RWPE2 (cell line): ENCODE data around the gene SCG2.

Experiments used
- ATAC-seq: fragments of 200-7000 bp; cut with Tn5 transposase; 3 replicates; pipeline ENCODE4 v1.9.1; 2021; ENCODE audit warnings: low read depth
- DNase-seq: peaks from one replicate; pipeline ENCODE4 v3.0.0-alpha.2; 2020; ENCODE audit warnings: low spot score
- H3K27ac ChIP-seq: fragments of 450-650 bp; 2 replicates; pipeline ENCODE4 v1.5.1; 2017; ENCODE audit warnings: mild to moderate bottlenecking; ENCODE audit not compliant: poor library complexity, severe bottlenecking
- H3K27me3 ChIP-seq: fragments of 250-450 bp; sonication (Bioruptor Pico); 2 replicates; pipeline ENCODE4 v1.5.1; 2021; ENCODE audit warnings: mild to moderate bottlenecking, moderate library complexity; ENCODE audit not compliant: insufficient read depth, poor library complexity, severe bottlenecking
- H3K36me3 ChIP-seq: fragments of 250-450 bp; sonication (Bioruptor Pico); 2 replicates; pipeline ENCODE4 v1.5.1; 2020; ENCODE audit warnings: low read depth, mild to moderate bottlenecking, moderate library complexity
- H3K4me1 ChIP-seq: fragments of 250-450 bp; sonication (Bioruptor Pico); 2 replicates; pipeline ENCODE4 v1.5.1; 2021; ENCODE audit warnings: mild to moderate bottlenecking, moderate library complexity; ENCODE audit not compliant: insufficient read depth, poor library complexity, severe bottlenecking
- H3K4me3 ChIP-seq: fragments of 250-450 bp; sonication (Bioruptor Pico); 2 replicates; pipeline ENCODE4 v1.5.1; 2021; ENCODE audit warnings: mild to moderate bottlenecking, moderate library complexity; ENCODE audit not compliant: severe bottlenecking
- H3K9me3 ChIP-seq: fragments of 250-450 bp; sonication (Bioruptor Pico); 2 replicates; pipeline ENCODE4 v1.5.1; 2021; ENCODE audit warnings: mild to moderate bottlenecking, moderate library complexity; ENCODE audit not compliant: severe bottlenecking
- TF ChIP-seq, protein P1 (sequence below): fragments of 450-650 bp; IDR thresholded peaks from one replicate; pipeline ENCODE4 v1.5.1; 2017; ENCODE audit warnings: mild to moderate bottlenecking, moderate library complexity; ENCODE audit not compliant: poor library complexity, severe bottlenecking

The SCG2 gene

GRCh38 chr2:223613017-223613950 lies 11.1 kb upstream of the SCG2 start:
- no peaks in the 10 kb centered on the region for H3K9me3 ChIP-seq
- H3K27me3 ChIP-seq = no peaks in the 10 kb centered on the region
- peak overlapping the region; percentile 3 for H3K4me3 ChIP-seq
- peak; percentile 99 for ATAC-seq
- peak; percentile 94 for DNase-seq
- no peaks in the 10 kb centered on the region for H3K36me3 ChIP-seq
- peak overlapping the region; percentile 34 for H3K27ac ChIP-seq
- TF ChIP-seq, protein P1, sequence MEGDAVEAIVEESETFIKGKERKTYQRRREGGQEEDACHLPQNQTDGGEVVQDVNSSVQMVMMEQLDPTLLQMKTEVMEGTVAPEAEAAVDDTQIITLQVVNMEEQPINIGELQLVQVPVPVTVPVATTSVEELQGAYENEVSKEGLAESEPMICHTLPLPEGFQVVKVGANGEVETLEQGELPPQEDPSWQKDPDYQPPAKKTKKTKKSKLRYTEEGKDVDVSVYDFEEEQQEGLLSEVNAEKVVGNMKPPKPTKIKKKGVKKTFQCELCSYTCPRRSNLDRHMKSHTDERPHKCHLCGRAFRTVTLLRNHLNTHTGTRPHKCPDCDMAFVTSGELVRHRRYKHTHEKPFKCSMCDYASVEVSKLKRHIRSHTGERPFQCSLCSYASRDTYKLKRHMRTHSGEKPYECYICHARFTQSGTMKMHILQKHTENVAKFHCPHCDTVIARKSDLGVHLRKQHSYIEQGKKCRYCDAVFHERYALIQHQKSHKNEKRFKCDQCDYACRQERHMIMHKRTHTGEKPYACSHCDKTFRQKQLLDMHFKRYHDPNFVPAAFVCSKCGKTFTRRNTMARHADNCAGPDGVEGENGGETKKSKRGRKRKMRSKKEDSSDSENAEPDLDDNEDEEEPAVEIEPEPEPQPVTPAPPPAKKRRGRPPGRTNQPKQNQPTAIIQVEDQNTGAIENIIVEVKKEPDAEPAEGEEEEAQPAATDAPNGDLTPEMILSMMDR = no peak
- H3K4me1 ChIP-seq = peaks cover 4% of the 10 kb centered on the region

DNA sequence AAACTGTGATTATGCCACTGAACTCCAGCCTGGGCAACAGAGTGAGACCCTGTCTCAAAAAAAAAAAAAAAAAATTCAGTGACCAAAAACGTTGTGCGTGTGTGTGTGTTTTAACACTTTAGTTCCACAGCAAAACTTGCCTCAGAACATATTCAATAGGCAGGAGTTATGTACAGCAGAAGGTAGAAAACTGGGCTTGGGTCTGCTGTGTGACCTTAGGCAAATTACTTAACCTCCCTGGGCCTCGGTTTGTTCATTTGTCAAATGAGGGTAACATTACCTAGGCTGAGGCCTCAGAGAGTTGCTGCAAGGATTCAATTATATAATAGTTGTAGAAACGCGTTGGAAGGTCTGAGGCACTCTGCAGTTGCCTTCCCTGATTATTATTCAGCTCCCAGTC lies 10.3 kb upstream of the SCG2 start:
- Histone ChIP-seq H3K36me3 (no peaks in the 10 kb centered on the region), H3K4me3 (peak overlapping the region; percentile 3), H3K27ac (peak overlapping the region; percentile 34), H3K4me1 (peaks cover 4% of the 10 kb centered on the region), H3K27me3 (no peaks in the 10 kb centered on the region), H3K9me3 (no peaks in the 10 kb centered on the region)
- DNase-seq (no peak), ATAC-seq (no peak)
- TF ChIP-seq, protein P1 = no peak

DNA sequence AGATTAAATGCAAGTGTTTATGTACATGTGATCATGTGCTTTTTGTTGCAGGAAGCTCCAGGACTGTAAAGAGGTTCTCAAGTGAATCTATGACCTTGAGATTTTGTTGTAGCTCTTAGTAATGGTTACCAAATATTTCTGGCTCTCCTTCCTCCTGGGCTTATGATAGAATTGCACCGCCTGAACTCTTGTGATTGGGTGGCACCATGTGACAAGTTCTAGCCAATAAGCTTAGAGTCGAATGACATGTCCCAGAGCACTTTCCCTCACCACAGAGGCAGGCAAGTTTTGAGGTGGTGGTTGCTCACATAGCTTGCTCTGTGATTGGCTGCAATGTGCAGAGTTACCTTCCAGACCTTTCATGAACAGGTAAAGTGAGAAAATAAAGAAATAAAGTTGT lies 8.9 kb upstream of the SCG2 start:
- TF ChIP-seq, protein P1 = no peak
- Histone ChIP-seq H3K4me3 (no peak overlapping the region), H3K27ac (no peak overlapping the region), H3K9me3 (no peaks in the 10 kb centered on the region), H3K36me3 (no peaks in the 10 kb centered on the region), H3K27me3 (no peaks in the 10 kb centered on the region), H3K4me1 (peaks cover 4% of the 10 kb centered on the region)
- ATAC-seq (no peak), DNase-seq (no peak)

- no peaks in the 10 kb centered on the region for H3K27me3 ChIP-seq
- H3K36me3 ChIP-seq = no peaks in the 10 kb centered on the region
- DNase-seq (no peak), ATAC-seq (no peak)
- no peaks in the 10 kb centered on the region for H3K9me3 ChIP-seq
- H3K27ac ChIP-seq = no peak overlapping the region
- H3K4me1 ChIP-seq = peaks cover under 1% of the 10 kb centered on the region
- TF ChIP-seq, protein P1 = no peak
- H3K4me3 ChIP-seq = no peak overlapping the region
Observed at GRCh38 chr2:223607476-223607875, 5.3 kb upstream of the SCG2 start.

DNA sequence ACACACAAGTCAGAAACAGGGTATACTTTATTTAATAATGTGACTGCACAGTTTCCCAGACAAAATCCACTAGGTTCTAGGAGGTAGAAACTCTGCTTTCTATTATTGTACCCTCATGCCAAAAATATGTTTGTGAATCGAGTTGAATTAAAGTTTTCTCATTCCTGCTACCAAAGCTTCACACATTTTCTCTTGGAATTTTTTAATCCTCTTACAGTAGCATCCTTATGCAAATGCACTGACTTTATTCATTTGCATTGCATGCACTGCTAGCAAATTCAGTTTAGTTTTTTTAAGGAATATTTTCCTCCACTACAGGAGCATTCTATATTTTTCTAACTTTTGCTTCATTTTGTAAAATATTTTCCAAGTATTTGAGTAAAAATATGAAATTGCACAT lies 4.8 kb upstream of the SCG2 start:
- Histone ChIP-seq H3K27ac (no peak overlapping the region), H3K27me3 (no peaks in the 10 kb centered on the region), H3K4me3 (no peak overlapping the region), H3K9me3 (no peaks in the 10 kb centered on the region), H3K4me1 (no peaks in the 10 kb centered on the region), H3K36me3 (no peaks in the 10 kb centered on the region)
- no peak for DNase-seq
- no peak for ATAC-seq
- TF ChIP-seq, protein P1 = no peak
